CD8-positive, alpha-beta memory T cell (primary cell): ENCODE measurements around the gene PDE6D. TPM values are rescaled to one million over a fixed set of nuclear protein-coding genes. Genes with fewer than 3 reads are reported as not detected.
"Not testable (repeated sequence)": the region's sequence is repeated elsewhere in the genome, so short reads cannot be mapped to it uniquely, and the experiment has no call there.

ENCODE experiments used
- CTCF ChIA-PET: fragments of 350-600 bp; sonication (Branson Sonifier 250); formaldehyde crosslinking; loops from one replicate; lab custom pipeline; 2021; ENCODE audit warnings: antibody characterized with exemption; lab: Charles Lee
- POLR2A ChIA-PET: fragments of 350-600 bp; sonication (Branson Sonifier 250); formaldehyde crosslinking; loops from one replicate; lab custom pipeline; 2021; ENCODE audit warnings: antibody characterized with exemption; lab: Charles Lee
- DNase-seq, 5 donors: peaks; one replicate each; pipeline versions ENCODE4 v3.0.0 to v3.0.0-alpha.2; 2020 to 2022; ENCODE audit warnings: mixed read lengths in 1 of 5
- H3K27ac ChIP-seq: one replicate; pipeline ENCODE4 v1.7.0; 2013; ENCODE audit warnings: low read depth, mild to moderate bottlenecking, low read length, moderate library complexity
- H3K27me3 ChIP-seq: 2 replicates; pipeline ENCODE4 v1.7.0; 2013; ENCODE audit warnings: low read length, mild to moderate bottlenecking; ENCODE audit not compliant: insufficient read depth, poor library complexity, severe bottlenecking
- H3K36me3 ChIP-seq: 2 replicates; pipeline ENCODE4 v1.7.0; 2013; ENCODE audit warnings: mild to moderate bottlenecking, low read length, moderate library complexity; ENCODE audit not compliant: insufficient read depth
- H3K4me1 ChIP-seq: 2 replicates; pipeline ENCODE4 v1.7.0; 2013; ENCODE audit warnings: mild to moderate bottlenecking, low read length, moderate library complexity; ENCODE audit not compliant: insufficient read depth
- H3K4me3 ChIP-seq: 2 replicates; pipeline ENCODE4 v1.7.0; 2013; ENCODE audit warnings: mild to moderate bottlenecking, low read length
- H3K9me3 ChIP-seq: 2 replicates; pipeline ENCODE4 v1.7.0; 2013; ENCODE audit warnings: mild to moderate bottlenecking, low read length
- H3K27ac Mint-ChIP-seq, 8 donors: one replicate each; pipeline ENCODE4 v1.8.0; 2020 to 2021; ENCODE audit warnings: mixed read lengths in 8 of 8, mild to moderate bottlenecking in 6 of 8, inconsistent platforms in 3 of 8, moderate library complexity in 3 of 8
- H3K27me3 Mint-ChIP-seq, 2 donors: one replicate each; pipeline ENCODE4 v1.8.0; 2020 to 2021; ENCODE audit warnings: mixed read lengths in 2 of 2, mild to moderate bottlenecking in 1 of 2, moderate library complexity in 1 of 2
- H3K36me3 Mint-ChIP-seq, 3 donors: one replicate each; pipeline ENCODE4 v1.8.0; 2020 to 2021; ENCODE audit warnings: mixed read lengths in 3 of 3, inconsistent platforms in 1 of 3, mild to moderate bottlenecking in 1 of 3
- H3K4me1 Mint-ChIP-seq, 3 donors: one replicate each; pipeline ENCODE4 v1.8.0; 2020 to 2021; ENCODE audit warnings: mixed read lengths in 3 of 3, inconsistent platforms in 1 of 3, mild to moderate bottlenecking in 1 of 3
- H3K4me3 Mint-ChIP-seq, 7 donors: one replicate each; pipeline ENCODE4 v1.8.0; 2020 to 2021; ENCODE audit warnings: mixed read lengths in 7 of 7, mild to moderate bottlenecking in 6 of 7, moderate library complexity in 4 of 7, inconsistent platforms in 2 of 7
- H3K9me3 Mint-ChIP-seq, 5 donors: one replicate each; pipeline ENCODE4 v1.8.0; 2020 to 2022; ENCODE audit warnings: mixed read lengths in 5 of 5, mild to moderate bottlenecking in 3 of 5, moderate library complexity in 2 of 5, inconsistent platforms in 1 of 5
- polyA plus RNA-seq: library from polyadenylated mRNA; unstranded; fragments of 300-500 nt; fragmentation: Illumina TruSeq; gene quantifications from one replicate; pipeline ENCODE4 v1.2.3, GENCODE V29; 2021
- total RNA-seq, 2 experiments: library from RNA; stranded (reverse); gene quantifications; one replicate each; pipeline ENCODE4 v1.2.3, GENCODE V29; 2021

Gene PDE6D
- total and polyA plus RNA-seq, 3 experiments from 2014 or later, result 33.7 to 62.8 (median 35.5) TPM

GRCh38 chr2:231764124-231764523 lies 17.0 kb downstream of the PDE6D start:
- Mint-ChIP-seq H3K4me3 (no peak overlapping the region), H3K36me3 (peaks cover 0 to 8% (median 2%) of the 10 kb centered on the region in 3 donors), H3K9me3 (no peaks in the 10 kb centered on the region), H3K4me1 (peaks cover 14 to 24% (median 19%) of the 10 kb centered on the region in 3 donors), H3K27me3 (peaks cover 0 to 2% of the 10 kb centered on the region in 2 donors), H3K27ac (no peak overlapping the region)
- H3K27me3 ChIP-seq, result no peaks in the 10 kb centered on the region
- ChIA-PET POLR2A (no interaction called here), CTCF (no interaction called here)
- H3K36me3 ChIP-seq, result no peaks in the 10 kb centered on the region
- H3K27ac ChIP-seq, result no peak overlapping the region
- H3K9me3 ChIP-seq, result no peaks in the 10 kb centered on the region
- peaks cover 7% of the 10 kb centered on the region for H3K4me1 ChIP-seq
- DNase-seq, result no peak
- no peak overlapping the region for H3K4me3 ChIP-seq

- no peak for DNase-seq
- Mint-ChIP-seq H3K9me3 (no peaks in the 10 kb centered on the region), H3K27me3 (peaks cover 0 to 2% of the 10 kb centered on the region in 2 donors), H3K36me3 (peaks cover 0 to 7% (median 2%) of the 10 kb centered on the region in 3 donors), H3K27ac (peak overlapping the region in 1 of 8 donors; percentile 54), H3K4me1 (peaks cover 14 to 24% (median 19%) of the 10 kb centered on the region in 3 donors), H3K4me3 (no peak overlapping the region)
- Histone ChIP-seq H3K36me3 (no peaks in the 10 kb centered on the region), H3K9me3 (no peaks in the 10 kb centered on the region), H3K4me3 (no peak overlapping the region), H3K27me3 (no peaks in the 10 kb centered on the region), H3K27ac (no peak overlapping the region), H3K4me1 (peaks cover 7% of the 10 kb centered on the region)
- ChIA-PET POLR2A (no interaction called here), CTCF (interaction anchor here (0.9 to 1.6 kb wide), 4 partner anchors 8 to 47 kb away, joined by 3 to 4 read pairs (median 3); no protein-coding TSS in a partner anchor)
These were observed 19.3 kb downstream of the PDE6D start for GRCh38 chr2:231761735-231762134.

GRCh38 chr2:231752061-231752460 lies 29.0 kb downstream of the PDE6D start:
- no peaks in the 10 kb centered on the region for H3K4me1 Mint-ChIP-seq
- no peaks in the 10 kb centered on the region for H3K9me3 Mint-ChIP-seq
- no peaks in the 10 kb centered on the region for H3K27me3 ChIP-seq
- no peaks in the 10 kb centered on the region for H3K36me3 ChIP-seq
- no peak for DNase-seq
- peaks cover 0 to 1% (median 0%) of the 10 kb centered on the region in 3 donors for H3K36me3 Mint-ChIP-seq
- no peaks in the 10 kb centered on the region for H3K4me1 ChIP-seq
- CTCF ChIA-PET, result interaction anchor here (0.7 kb wide), 1 partner anchor 10 kb away, joined by 3 read pairs; no protein-coding TSS in a partner anchor
- no peaks in the 10 kb centered on the region for H3K27me3 Mint-ChIP-seq
- no peak overlapping the region for H3K27ac ChIP-seq
- H3K4me3 ChIP-seq, result no peak overlapping the region
- H3K9me3 ChIP-seq, result no peaks in the 10 kb centered on the region
- POLR2A ChIA-PET, result no interaction called here
- H3K4me3 Mint-ChIP-seq, result no peak overlapping the region
- H3K27ac Mint-ChIP-seq, result no peak overlapping the region

- ChIA-PET POLR2A (no interaction called here), CTCF (no interaction called here)
- no peaks in the 10 kb centered on the region for H3K36me3 Mint-ChIP-seq
- no peaks in the 10 kb centered on the region for H3K4me1 ChIP-seq
- H3K36me3 ChIP-seq, result no peaks in the 10 kb centered on the region
- no peak overlapping the region for H3K4me3 Mint-ChIP-seq
- H3K9me3 Mint-ChIP-seq, result no peaks in the 10 kb centered on the region
- DNase-seq, result no peak
- H3K27me3 Mint-ChIP-seq, result no peaks in the 10 kb centered on the region
- H3K27ac ChIP-seq, result no peak overlapping the region
- no peaks in the 10 kb centered on the region for H3K4me1 Mint-ChIP-seq
- H3K9me3 ChIP-seq, result no peaks in the 10 kb centered on the region
- H3K27me3 ChIP-seq, result no peaks in the 10 kb centered on the region
- H3K27ac Mint-ChIP-seq, result no peak overlapping the region
- H3K4me3 ChIP-seq, result no peak overlapping the region
These were observed 29.9 kb downstream of the PDE6D start for GRCh38 chr2:231751042-231751815.

- H3K36me3 ChIP-seq, H3K4me1 ChIP-seq, H3K27ac Mint-ChIP-seq, H3K27me3 Mint-ChIP-seq, H3K27ac ChIP-seq, H3K4me3 Mint-ChIP-seq, DNase-seq, H3K9me3 Mint-ChIP-seq, POLR2A ChIA-PET, H3K27me3 ChIP-seq, H3K4me1 Mint-ChIP-seq, H3K4me3 ChIP-seq, H3K9me3 ChIP-seq, H3K36me3 Mint-ChIP-seq: not testable (repeated sequence)
- CTCF ChIA-PET, result interaction anchor here (1.0 kb wide), 1 partner anchor 13 kb away, joined by 3 read pairs; no protein-coding TSS in a partner anchor
These were observed 32.1 kb downstream of the PDE6D start for GRCh38 chr2:231749016-231749415.

GRCh38 chr2:231748153-231748896 lies 32.8 kb downstream of the PDE6D start:
- H3K4me3 ChIP-seq, DNase-seq, H3K4me1 ChIP-seq, H3K27me3 ChIP-seq, H3K27ac Mint-ChIP-seq, H3K9me3 ChIP-seq, H3K36me3 ChIP-seq, H3K4me3 Mint-ChIP-seq, H3K4me1 Mint-ChIP-seq, H3K36me3 Mint-ChIP-seq, H3K9me3 Mint-ChIP-seq, POLR2A ChIA-PET, H3K27ac ChIP-seq, H3K27me3 Mint-ChIP-seq: not testable (repeated sequence)
- CTCF ChIA-PET, result interaction anchor here (1.0 kb wide), 1 partner anchor 13 kb away, joined by 3 read pairs; no protein-coding TSS in a partner anchor

GRCh38 chr2:231745303-231746038 lies 35.6 kb downstream of the PDE6D start:
- Mint-ChIP-seq H3K36me3 (peaks cover 0 to 1% (median 0%) of the 10 kb centered on the region in 3 donors), H3K4me3 (no peak overlapping the region), H3K27me3 (no peaks in the 10 kb centered on the region), H3K27ac (no peak overlapping the region), H3K4me1 (no peaks in the 10 kb centered on the region), H3K9me3 (no peaks in the 10 kb centered on the region)
- DNase-seq, result no peak
- Histone ChIP-seq H3K9me3 (no peaks in the 10 kb centered on the region), H3K4me3 (no peak overlapping the region), H3K27ac (no peak overlapping the region), H3K27me3 (no peaks in the 10 kb centered on the region), H3K36me3 (no peaks in the 10 kb centered on the region), H3K4me1 (no peaks in the 10 kb centered on the region)
- POLR2A ChIA-PET, result interaction anchor here (0.6 kb wide), 1 partner anchor 269 kb away, joined by 3 read pairs; no protein-coding TSS in a partner anchor
- CTCF ChIA-PET, result no interaction called here
